Stimulated activated CD4-positive, alpha-beta T cell treated with anti-CD3 and anti-CD28 coated beads, Interleukin-1b, Interleukin-23, amount 100 ng/mL, for 24 hours (primary cell): ENCODE results near the gene HSF2.
A peak's percentile ranks its signal among the peaks of the same experiment; 100 is the strongest.
"Not testable (repeated sequence)": the region's sequence is repeated elsewhere in the genome, so short reads cannot be mapped to it uniquely, and the experiment has no call there.

Source experiments
- DNase-seq, 4 experiments: peaks; one replicate each; pipeline ENCODE4 v3.0.0-alpha.2; 2020; ENCODE audit warnings: low read depth in 4 of 4, low spot score in 1 of 4

HSF2 gene

GRCh38 chr6:122449069-122449468 is 49.6 kb downstream of the HSF2 start:
- no peak for DNase-seq

GRCh38 chr6:122452509-122452908 is 53.1 kb downstream of the HSF2 start:
- no peak for DNase-seq

- no peak for DNase-seq
Measured at GRCh38 chr6:122454673-122455072, 55.2 kb downstream of the HSF2 start.

GRCh38 chr6:122455116-122455515 is 55.7 kb downstream of the HSF2 start:
- DNase-seq, result not testable (repeated sequence)

- no peak for DNase-seq
Measured at GRCh38 chr6:122458087-122458486, 58.6 kb downstream of the HSF2 start.

- no peak for DNase-seq
Measured at GRCh38 chr6:122459240-122459639, 59.8 kb downstream of the HSF2 start.

- DNase-seq, result not testable (repeated sequence)
Measured at GRCh38 chr6:122459865-122460416, 60.5 kb downstream of the HSF2 start.

- DNase-seq, result no peak
Measured at GRCh38 chr6:122461885-122462284, 62.4 kb downstream of the HSF2 start.

GRCh38 chr6:122471107-122472021 is 71.9 kb downstream of the HSF2 start, which contains the start of gene SERINC1:
Gene SERINC1 (minus strand): TSS chr6:122471807. CDS start chr6:122471737, 70 bp downstream.
- DNase-seq, result peak; percentile 66 to 89 (median 86)

GRCh38 chr6:122472022-122472340 is 72.5 kb downstream of the HSF2 start:
- no peak for DNase-seq

- no peak for DNase-seq
Measured at GRCh38 chr6:122476131-122476530, 76.7 kb downstream of the HSF2 start.

GRCh38 chr6:122482750-122483080 is 83.3 kb downstream of the HSF2 start:
- DNase-seq, result no peak
